Colonic mucosa (tissue), 4 donors: Measurements from ENCODE around the gene NUMA1. TPM values are rescaled to one million over a fixed set of nuclear protein-coding genes. Genes with fewer than 3 reads are reported as not detected.

Experiments
- DNase-seq: peaks from one replicate; pipeline ENCODE4 v3.0.0-alpha.2; 2020
- H3K27ac ChIP-seq: fragments of 200-600 bp; one replicate; pipeline ENCODE4 v1.8.0; 2021
- H3K27me3 ChIP-seq: fragments of 200-600 bp; one replicate; pipeline ENCODE4 v1.8.0; 2021
- H3K36me3 ChIP-seq: fragments of 200-600 bp; one replicate; pipeline ENCODE4 v1.8.0; 2021
- H3K4me1 ChIP-seq: fragments of 200-600 bp; one replicate; pipeline ENCODE4 v1.8.0; 2021; ENCODE audit warnings: mild to moderate bottlenecking
- H3K4me3 ChIP-seq: fragments of 200-600 bp; one replicate; pipeline ENCODE4 v1.8.0; 2021
- H3K9ac ChIP-seq, 2 donors: one replicate each; pipeline ENCODE4 v1.7.0; 2013; ENCODE audit warnings: control low read depth in 2 of 2, low read depth in 2 of 2, low read length in 2 of 2
- H3K9me3 ChIP-seq: fragments of 200-600 bp; one replicate; pipeline ENCODE4 v1.8.0; 2021
- CTCF ChIP-seq: fragments of 200-600 bp; IDR thresholded peaks from one replicate; pipeline ENCODE4 v1.8.0; 2022; ENCODE audit warnings: antibody characterized with exemption, mild to moderate bottlenecking
- intact Hi-C: fragments of 100-400 bp; cut with DNase I; formaldehyde crosslinking; loops from one replicate; pipeline ENCODE4 v1.14.1; 2022
- total RNA-seq, 2 donors: library from RNA; stranded (reverse); fragmentation: NEBNext Ultra II Directional in 1 of 2; extraction: Animal tissue kit (Norgen Biotek cat#: 25700) in 1 of 2; gene quantifications; one replicate each; pipeline ENCODE4 v1.2.1, GENCODE V29; 2021
- donor health status: healthy.
- donor health status: DM: no; HTN: no; CAD: no.
- donor health status: DM: no; HTN: no; CAD: no.

The NUMA1 gene
- total RNA-seq, 2 donors from 2014 or later, result 154 to 158 TPM

- intact Hi-C loops, result no loop called here
- Histone ChIP-seq H3K27ac (peak overlapping the region; percentile 62), H3K36me3 (peaks cover 21% of the 10 kb centered on the region), H3K27me3 (no peaks in the 10 kb centered on the region), H3K9me3 (no peaks in the 10 kb centered on the region), H3K9ac (peak overlapping the region; percentile 5 to 48), H3K4me3 (no peak overlapping the region), H3K4me1 (peaks cover 3% of the 10 kb centered on the region)
- no peak for TF ChIP-seq CTCF
- no peak for DNase-seq
Observed at GRCh38 chr11:71999798-72000197, 80.5 kb downstream of the NUMA1 start.

GRCh38 chr11:71999362-71999761, 81.0 kb downstream of the NUMA1 start:
- H3K9me3 ChIP-seq, result no peaks in the 10 kb centered on the region
- peaks cover 3% of the 10 kb centered on the region for H3K4me1 ChIP-seq
- DNase-seq, result no peak
- peaks cover 16% of the 10 kb centered on the region for H3K36me3 ChIP-seq
- no peak overlapping the region for H3K4me3 ChIP-seq
- H3K27me3 ChIP-seq, result no peaks in the 10 kb centered on the region
- peak overlapping the region in 1 of 2 donors; percentile 48 for H3K9ac ChIP-seq
- H3K27ac ChIP-seq, result peak overlapping the region; percentile 62
- no peak for TF ChIP-seq CTCF
- intact Hi-C loops, result no loop called here

- intact Hi-C loops, result no loop called here
- H3K27me3 ChIP-seq, result no peaks in the 10 kb centered on the region
- peaks cover 3% of the 10 kb centered on the region for H3K4me1 ChIP-seq
- no peak for DNase-seq
- TF ChIP-seq CTCF, result no peak
- peaks cover 12% of the 10 kb centered on the region for H3K36me3 ChIP-seq
- H3K4me3 ChIP-seq, result no peak within 1 kb of the TSS
- no peaks in the 10 kb centered on the region for H3K9me3 ChIP-seq
- H3K27ac ChIP-seq, result peak within 1 kb of the TSS; percentile 62
- peak within 1 kb of the TSS in 1 of 2 donors; percentile 48 for H3K9ac ChIP-seq
Observed at GRCh38 chr11:71998649-71999310, 81.6 kb downstream of the NUMA1 start, which contains the start of gene IL18BP. Gene IL18BP (plus strand): TSS chr11:71998909. CDS start chr11:71999985, 1,076 bp downstream.

GRCh38 chr11:71998061-71998460, 82.3 kb downstream of the NUMA1 start:
- no peak overlapping the region for H3K9ac ChIP-seq

GRCh38 chr11:71997594-71997993, 82.7 kb downstream of the NUMA1 start:
- H3K9me3 ChIP-seq, result no peaks in the 10 kb centered on the region
- intact Hi-C loops, result no loop called here
- no peak overlapping the region for H3K4me3 ChIP-seq
- H3K27me3 ChIP-seq, result no peaks in the 10 kb centered on the region
- H3K9ac ChIP-seq, result no peak overlapping the region
- H3K36me3 ChIP-seq, result no peaks in the 10 kb centered on the region
- no peak for TF ChIP-seq CTCF
- DNase-seq, result no peak
- no peak overlapping the region for H3K27ac ChIP-seq
- peaks cover 3% of the 10 kb centered on the region for H3K4me1 ChIP-seq

More at GRCh38 chr11:71998061-71998460, 82.3 kb downstream of the NUMA1 start:
- no peak for DNase-seq
- no peaks in the 10 kb centered on the region for H3K27me3 ChIP-seq
- H3K36me3 ChIP-seq, result peaks cover 5% of the 10 kb centered on the region
- no peak overlapping the region for H3K27ac ChIP-seq
- intact Hi-C loops, result no loop called here
- no peak for TF ChIP-seq CTCF
- H3K4me1 ChIP-seq, result peaks cover 3% of the 10 kb centered on the region
- H3K4me3 ChIP-seq, result no peak overlapping the region
- H3K9me3 ChIP-seq, result no peaks in the 10 kb centered on the region
